Naive thymus-derived CD4-positive, alpha-beta T cell (primary cell): ENCODE measurements around the gene ETDC. TPM values are rescaled to one million over a fixed set of nuclear protein-coding genes. Genes with fewer than 3 reads are reported as not detected.

ENCODE experiments used
- ATAC-seq: fragments of 150-1000 bp; cut with Tn5 transposase; 2 replicates; pipeline ENCODE4 v1.10.0; 2021; ENCODE audit warnings: mild to moderate bottlenecking, moderate library complexity
- CTCF ChIA-PET: fragments of 350-600 bp; sonication (Branson Sonifier 250); formaldehyde crosslinking; loops from one replicate; lab custom pipeline; 2021; ENCODE audit warnings: antibody characterized with exemption; lab: Charles Lee
- POLR2A ChIA-PET: fragments of 350-600 bp; sonication (Branson Sonifier 250); formaldehyde crosslinking; loops from one replicate; lab custom pipeline; 2021; ENCODE audit warnings: antibody characterized with exemption, inconsistent platforms; lab: Charles Lee
- DNase-seq, 9 donors: peaks; one replicate each; pipeline versions ENCODE4 v3.0.0 to v3.0.0-alpha.2; 2020 to 2022; ENCODE audit warnings: mixed read lengths in 1 of 9
- H3K27ac ChIP-seq: one replicate; pipeline ENCODE4 v1.7.0; 2013; ENCODE audit warnings: mild to moderate bottlenecking, low read depth, low read length, moderate library complexity
- H3K27me3 ChIP-seq, 2 donors: one replicate each; pipeline ENCODE4 v1.7.0; 2013; ENCODE audit warnings: low read length in 2 of 2, mild to moderate bottlenecking in 2 of 2, moderate library complexity in 2 of 2; ENCODE audit not compliant: control insufficient read depth in 2 of 2, insufficient read depth in 2 of 2
- H3K36me3 ChIP-seq, 3 experiments: 1 replicate in 2 of 3; 2 replicates in 1 of 3; pipeline ENCODE4 v1.7.0; 2013; ENCODE audit warnings: low read length in 3 of 3, mild to moderate bottlenecking in 3 of 3, moderate library complexity in 1 of 3; ENCODE audit not compliant: insufficient read depth in 3 of 3, control insufficient read depth in 2 of 3
- H3K4me1 ChIP-seq, 2 donors: one replicate each; pipeline ENCODE4 v1.7.0; 2013; ENCODE audit warnings: low read length in 2 of 2, mild to moderate bottlenecking in 2 of 2, moderate library complexity in 1 of 2; ENCODE audit not compliant: control insufficient read depth in 2 of 2, insufficient read depth in 2 of 2
- H3K4me3 ChIP-seq: 2 replicates; pipeline ENCODE4 v1.7.0; 2013; ENCODE audit warnings: mild to moderate bottlenecking, low read length
- H3K9me3 ChIP-seq, 3 experiments: 1 replicate in 2 of 3; 2 replicates in 1 of 3; pipeline ENCODE4 v1.7.0; 2013; ENCODE audit warnings: low read length in 3 of 3; ENCODE audit not compliant: control insufficient read depth in 2 of 3
- H3K27ac Mint-ChIP-seq, 9 donors: one replicate each; pipeline ENCODE4 v1.8.0; 2020 to 2022; ENCODE audit warnings: mixed read lengths in 9 of 9, mild to moderate bottlenecking in 8 of 9, moderate library complexity in 5 of 9, inconsistent platforms in 2 of 9
- H3K27me3 Mint-ChIP-seq, 5 donors: one replicate each; pipeline ENCODE4 v1.8.0; 2021 to 2022; ENCODE audit warnings: mixed read lengths in 5 of 5, mild to moderate bottlenecking in 1 of 5
- H3K36me3 Mint-ChIP-seq, 5 donors: one replicate each; pipeline ENCODE4 v1.8.0; 2020 to 2022; ENCODE audit warnings: mixed read lengths in 5 of 5, mild to moderate bottlenecking in 3 of 5, inconsistent platforms in 1 of 5
- H3K4me1 Mint-ChIP-seq, 7 donors: one replicate each; pipeline ENCODE4 v1.8.0; 2020 to 2022; ENCODE audit warnings: mixed read lengths in 7 of 7, mild to moderate bottlenecking in 3 of 7, inconsistent platforms in 1 of 7
- H3K4me3 Mint-ChIP-seq, 10 donors: one replicate each; pipeline ENCODE4 v1.8.0; 2020 to 2022; ENCODE audit warnings: mild to moderate bottlenecking in 10 of 10, mixed read lengths in 10 of 10, moderate library complexity in 6 of 10, inconsistent platforms in 2 of 10
- H3K9me3 Mint-ChIP-seq, 11 donors: one replicate each; pipeline ENCODE4 v1.8.0; 2020 to 2022; ENCODE audit warnings: mixed read lengths in 11 of 11, mild to moderate bottlenecking in 4 of 11, inconsistent platforms in 1 of 11, moderate library complexity in 1 of 11
- intact Hi-C, 2 donors: fragments of 100-400 bp; cut with micrococcal nuclease; formaldehyde crosslinking; loops; one replicate each; pipeline ENCODE4 v1.15.1; 2023
- polyA plus RNA-seq, 2 donors: library from polyadenylated mRNA; unstranded; fragments of 300-500 nt; fragmentation: Illumina TruSeq; gene quantifications; one replicate each; pipeline ENCODE4 v1.2.3, GENCODE V29; 2021
- total RNA-seq, 6 experiments: library from RNA in 5 of 6; stranded (reverse) in 5 of 6; gene quantifications; 1 replicate in 5 of 6; 2 replicates in 1 of 6; pipeline ENCODE4 v1.2.3 and lab custom pipeline; 2021 to 2026

The ETDC gene
- total and polyA plus RNA-seq, 7 experiments from 2014 or later, result not detected

DNA sequence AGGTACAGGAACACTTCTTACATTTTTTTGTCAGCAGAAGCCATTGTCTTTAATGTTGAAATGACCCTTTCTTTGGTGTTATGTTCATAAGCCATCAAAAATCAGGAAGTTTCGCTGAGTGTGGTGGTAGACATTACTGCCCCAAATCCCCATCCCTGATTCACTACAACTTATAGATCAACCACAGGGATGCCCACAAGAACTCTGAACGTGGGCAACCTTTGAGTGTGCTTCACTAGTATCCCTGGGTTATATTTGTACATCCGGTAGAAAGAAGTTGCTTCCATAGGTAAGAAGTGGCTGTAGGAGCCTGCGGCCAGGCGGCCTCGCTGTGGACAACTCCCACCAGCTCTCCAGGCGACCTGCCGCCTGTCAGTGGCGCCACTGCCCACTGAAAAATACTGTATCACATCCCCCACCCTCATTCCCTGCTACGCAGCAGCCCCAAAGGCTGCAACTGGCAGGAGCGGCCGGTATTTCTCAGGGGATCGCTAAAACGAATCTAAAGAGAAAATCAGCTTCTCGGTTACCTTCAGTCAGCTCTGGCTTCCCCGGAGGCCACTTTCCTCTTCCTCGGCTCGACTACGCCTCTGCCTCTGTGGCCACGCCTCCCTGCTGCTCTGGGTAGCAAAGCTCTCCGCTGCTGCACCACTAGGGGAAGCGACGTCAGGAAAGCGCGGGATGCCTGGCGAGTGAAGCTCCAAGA is 13.9 kb upstream of the ETDC start:
- ChIA-PET POLR2A (no interaction called here), CTCF (interaction anchor here (0.8 kb wide), 1 partner anchor 8 kb away, joined by 3 read pairs; no protein-coding TSS in a partner anchor)
- DNase-seq (peak; percentile 26 to 69 (median 58)), ATAC-seq (peak; percentile 98)
- H3K27ac ChIP-seq, result peak overlapping the region; percentile 67
- H3K9me3 ChIP-seq, result peaks cover 0 to 4% (median 0%) of the 10 kb centered on the region in 3 experiments
- H3K4me3 ChIP-seq, result peak overlapping the region; percentile 63
- H3K27ac Mint-ChIP-seq, result peak overlapping the region; percentile 76 to 94 (median 90)
- peaks cover 5 to 9% of the 10 kb centered on the region in 2 donors for H3K4me1 ChIP-seq
- intact Hi-C loops, result loop anchor here in 1 of 2 donors (1.0 to 10.0 kb wide), 2 partner anchors 182 to 1199 kb away; partner anchors contain the start of gene HTATSF1
- H3K4me3 Mint-ChIP-seq, result peak overlapping the region; percentile 85 to 95 (median 92)
- H3K36me3 Mint-ChIP-seq, result peaks cover 4 to 39% (median 8%) of the 10 kb centered on the region in 5 donors
- no peaks in the 10 kb centered on the region for H3K27me3 Mint-ChIP-seq
- H3K36me3 ChIP-seq, result peaks cover 0 to 10% (median 0%) of the 10 kb centered on the region in 3 experiments
- no peaks in the 10 kb centered on the region for H3K27me3 ChIP-seq
- H3K4me1 Mint-ChIP-seq, result peaks cover 0 to 32% (median 23%) of the 10 kb centered on the region in 7 donors
- H3K9me3 Mint-ChIP-seq, result peaks cover 0 to 15% (median 6%) of the 10 kb centered on the region in 11 donors

DNA sequence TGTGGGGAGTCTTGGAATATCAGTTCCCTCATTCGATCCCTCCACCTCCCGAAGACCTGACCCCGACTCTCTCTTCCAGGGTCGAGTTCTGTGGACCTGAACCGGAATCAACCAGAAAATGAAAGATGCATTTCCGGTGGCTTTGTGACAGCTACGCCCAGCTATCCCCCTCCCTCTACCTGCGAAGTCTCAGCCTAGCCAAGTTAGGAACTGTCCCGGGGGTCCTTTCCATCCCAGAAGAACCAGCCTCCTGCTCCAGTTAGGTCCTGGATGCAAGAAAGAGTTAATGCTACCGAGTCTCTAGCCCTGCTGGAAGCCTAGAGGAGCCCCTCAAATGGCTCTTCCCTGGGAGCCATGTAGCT is 13.4 kb upstream of the ETDC start:
- Histone ChIP-seq H3K27me3 (no peaks in the 10 kb centered on the region), H3K9me3 (peaks cover 0 to 3% (median 0%) of the 10 kb centered on the region in 3 experiments), H3K4me3 (peak overlapping the region; percentile 63), H3K4me1 (peaks cover 5 to 9% of the 10 kb centered on the region in 2 donors), H3K36me3 (peaks cover 0 to 6% (median 0%) of the 10 kb centered on the region in 3 experiments), H3K27ac (peak overlapping the region; percentile 67)
- intact Hi-C loops, result loop anchor here in 1 of 2 donors (1.0 to 10.0 kb wide), 3 partner anchors 125 to 1199 kb away; partner anchors contain the start of genes HTATSF1 and SMIM10L2A
- no peak for DNase-seq
- Mint-ChIP-seq H3K27ac (peak overlapping the region; percentile 76 to 94 (median 90)), H3K4me1 (peaks cover 0 to 32% (median 23%) of the 10 kb centered on the region in 7 donors), H3K27me3 (no peaks in the 10 kb centered on the region), H3K36me3 (peaks cover 2 to 35% (median 4%) of the 10 kb centered on the region in 5 donors), H3K4me3 (peak overlapping the region; percentile 85 to 95 (median 92)), H3K9me3 (peaks cover 0 to 11% (median 4%) of the 10 kb centered on the region in 11 donors)
- CTCF ChIA-PET, result interaction anchor here (0.7 to 0.8 kb wide), 2 partner anchors 8 to 97 kb away, joined by 3 read pairs; no protein-coding TSS in a partner anchor
- ATAC-seq, result peak; percentile 71
- POLR2A ChIA-PET, result no interaction called here

GRCh38 chrX:135302269-135302873 is 6.9 kb upstream of the ETDC start:
- no peak for DNase-seq
- Mint-ChIP-seq H3K4me3 (no peak overlapping the region), H3K9me3 (peaks cover 0 to 3% (median 0%) of the 10 kb centered on the region in 11 donors), H3K36me3 (peaks cover 0 to 11% (median 4%) of the 10 kb centered on the region in 5 donors), H3K4me1 (peaks cover 0 to 4% (median 2%) of the 10 kb centered on the region in 7 donors), H3K27me3 (no peaks in the 10 kb centered on the region), H3K27ac (peak overlapping the region in 1 of 9 donors; percentile 36)
- Histone ChIP-seq H3K36me3 (no peaks in the 10 kb centered on the region), H3K27ac (no peak overlapping the region), H3K27me3 (no peaks in the 10 kb centered on the region), H3K4me3 (no peak overlapping the region), H3K4me1 (no peaks in the 10 kb centered on the region), H3K9me3 (no peaks in the 10 kb centered on the region)
- intact Hi-C loops, result no loop called here
- ATAC-seq, result no peak
- CTCF ChIA-PET, result no interaction called here
- POLR2A ChIA-PET, result no interaction called here

GRCh38 chrX:135304741-135305140 is 4.5 kb upstream of the ETDC start:
- Histone ChIP-seq H3K27ac (no peak overlapping the region), H3K36me3 (no peaks in the 10 kb centered on the region), H3K9me3 (no peaks in the 10 kb centered on the region), H3K27me3 (no peaks in the 10 kb centered on the region), H3K4me1 (no peaks in the 10 kb centered on the region), H3K4me3 (no peak overlapping the region)
- no peaks in the 10 kb centered on the region for H3K27me3 Mint-ChIP-seq
- H3K4me1 Mint-ChIP-seq, result peaks cover 0 to 12% (median 3%) of the 10 kb centered on the region in 7 donors
- no peak for DNase-seq
- ATAC-seq, result no peak
- H3K27ac Mint-ChIP-seq, result no peak overlapping the region
- POLR2A ChIA-PET, result no interaction called here
- H3K9me3 Mint-ChIP-seq, result no peaks in the 10 kb centered on the region
- CTCF ChIA-PET, result no interaction called here
- no peak overlapping the region for H3K4me3 Mint-ChIP-seq
- intact Hi-C loops, result no loop called here
- peaks cover 0 to 24% (median 6%) of the 10 kb centered on the region in 5 donors for H3K36me3 Mint-ChIP-seq

DNA sequence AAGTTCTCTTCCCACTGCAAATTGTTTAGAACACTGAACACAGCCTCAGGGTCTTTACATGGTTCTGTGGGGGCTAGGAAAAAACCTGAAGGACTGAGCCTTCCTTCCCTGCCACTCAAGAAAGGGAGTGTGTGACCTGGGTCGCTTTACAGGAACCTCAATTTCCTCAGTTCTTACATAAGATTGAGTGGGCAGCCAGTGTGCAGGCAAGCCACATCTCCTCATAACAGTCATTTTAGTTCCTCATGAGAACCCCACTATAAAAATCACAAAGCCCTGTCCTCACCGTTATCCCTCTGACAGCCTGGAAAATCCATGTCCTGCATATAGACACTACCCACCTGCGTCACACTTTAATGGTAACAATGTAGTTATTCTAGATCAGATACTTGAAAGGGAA is 2.1 kb upstream of the ETDC start:
- Histone ChIP-seq H3K27me3 (no peaks in the 10 kb centered on the region), H3K36me3 (no peaks in the 10 kb centered on the region), H3K4me3 (no peak overlapping the region), H3K4me1 (no peaks in the 10 kb centered on the region), H3K9me3 (no peaks in the 10 kb centered on the region), H3K27ac (no peak overlapping the region)
- H3K36me3 Mint-ChIP-seq, result peaks cover 0 to 21% (median 8%) of the 10 kb centered on the region in 5 donors
- intact Hi-C loops, result no loop called here
- ChIA-PET CTCF (no interaction called here), POLR2A (no interaction called here)
- no peak overlapping the region for H3K27ac Mint-ChIP-seq
- no peak overlapping the region for H3K4me3 Mint-ChIP-seq
- no peak for ATAC-seq
- H3K27me3 Mint-ChIP-seq, result no peaks in the 10 kb centered on the region
- H3K9me3 Mint-ChIP-seq, result peaks cover 0 to 11% (median 3%) of the 10 kb centered on the region in 11 donors
- DNase-seq, result no peak
- peaks cover 0 to 12% (median 4%) of the 10 kb centered on the region in 7 donors for H3K4me1 Mint-ChIP-seq

DNA sequence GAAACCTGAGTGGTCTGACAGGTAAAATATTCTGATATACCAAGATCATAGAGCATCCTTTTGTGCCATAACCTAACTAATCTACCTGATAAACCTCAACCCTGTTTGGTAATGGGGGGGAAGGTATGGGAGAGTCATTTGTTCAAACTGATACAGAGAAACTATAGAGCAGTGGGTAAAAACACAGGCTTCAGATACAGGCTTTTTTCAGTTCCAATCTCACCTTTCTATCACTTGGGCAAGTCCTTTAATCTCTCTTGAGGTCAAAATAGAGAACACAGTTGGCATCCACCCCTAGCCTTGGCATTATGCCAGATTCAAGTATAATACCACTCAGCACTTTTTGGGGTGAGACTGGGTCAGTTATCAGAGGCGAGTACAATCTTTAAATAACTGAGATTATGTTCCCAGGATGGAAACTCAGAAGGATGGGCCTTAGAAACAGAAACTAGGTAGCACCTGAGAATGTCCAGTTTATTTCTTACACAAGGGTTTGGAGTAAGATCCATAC is 880 bp upstream of the ETDC start:
- DNase-seq, result no peak
- intact Hi-C loops, result no loop called here
- peaks cover 0 to 12% (median 4%) of the 10 kb centered on the region in 7 donors for H3K4me1 Mint-ChIP-seq
- no peak overlapping the region for H3K27ac Mint-ChIP-seq
- Histone ChIP-seq H3K27ac (no peak overlapping the region), H3K4me3 (no peak overlapping the region), H3K9me3 (no peaks in the 10 kb centered on the region), H3K36me3 (no peaks in the 10 kb centered on the region), H3K4me1 (no peaks in the 10 kb centered on the region), H3K27me3 (no peaks in the 10 kb centered on the region)
- POLR2A ChIA-PET, result no interaction called here
- CTCF ChIA-PET, result no interaction called here
- peaks cover 0 to 17% (median 3%) of the 10 kb centered on the region in 11 donors for H3K9me3 Mint-ChIP-seq
- H3K27me3 Mint-ChIP-seq, result no peaks in the 10 kb centered on the region
- H3K36me3 Mint-ChIP-seq, result peaks cover 0 to 21% (median 7%) of the 10 kb centered on the region in 5 donors
- no peak for ATAC-seq
- no peak overlapping the region for H3K4me3 Mint-ChIP-seq
